ENCODE data around the gene PLIN3. TPM values are rescaled to one million over a fixed set of nuclear protein-coding genes. Genes with fewer than 3 reads are reported as not detected.

The PLIN3 gene
- total RNA-seq, 1 experiment from 2014 or later = 104 TPM

GRCh38 chr19:4911786-4912672 is 44.6 kb upstream of the PLIN3 start:
- peaks cover 52% of the 10 kb centered on the region for H3K79me2 ChIP-seq (ENCODE audit: low read depth)
- H3K4me2 ChIP-seq = peak overlapping the region; percentile 89
- no peaks in the 10 kb centered on the region for H3K27me3 ChIP-seq (ENCODE audit: insufficient read depth, low read depth)
- H3K4me3 ChIP-seq = peak overlapping the region; percentile 55; the same call in 1 of the 2 replicates
- peak; percentile 90 to 97 for DNase-seq
- intact Hi-C loops (cut with micrococcal nuclease; ENCODE audit: unreplicated experiment) = loop anchor here (1.0 to 10.0 kb wide), 5 partner anchors 40 to 197 kb away; no protein-coding TSS in a partner anchor
- H3K36me3 ChIP-seq (ENCODE audit: low read depth) = 0 out of 2 replicates have a peak, but pooled peaks cover 3% of the 10 kb centered on the region
- POLR2A ChIA-PET (ENCODE audit: unreplicated experiment) = no interaction called here
- no peaks in the 10 kb centered on the region for H4K20me1 ChIP-seq (ENCODE audit: insufficient read depth)
- CTCF ChIA-PET = interaction anchor here (0.5 to 2.0 kb wide), 11 partner anchors 16 to 130 kb away, joined by 3 to 27 read pairs (median 6); partner anchors contain the start of gene PLIN3
- H3F3A ChIP-seq (ENCODE audit: insufficient read depth, low read depth) = peaks cover 47% of the 10 kb centered on the region
- peaks cover 49% of the 10 kb centered on the region for H3K4me1 ChIP-seq (replicated peaks; ENCODE audit: insufficient read depth)
- no peaks in the 10 kb centered on the region for H3K9me2 ChIP-seq (ENCODE audit: insufficient read depth)
- TF ChIP-seq CTCF (conservative IDR thresholded peaks at IDR 0.05) (peak; percentile 70), EZH2 (IDR thresholded peaks at IDR 0.05; ENCODE audit: low read depth) (no peak)
- BruUV-seq (replicated peaks) = no TSS peak
- peak overlapping the region; percentile 84 for H3K27ac ChIP-seq
- peak overlapping the region; percentile 66; the same call in 1 of the 2 replicates for H2AFZ ChIP-seq
- no peaks in the 10 kb centered on the region for H3K9me3 ChIP-seq (ENCODE audit: insufficient read depth, low read depth)

GRCh38 chr19:4911314-4911713 is 43.8 kb upstream of the PLIN3 start:
- H3K9me2 ChIP-seq (ENCODE audit: insufficient read depth) = no peaks in the 10 kb centered on the region
- H3K9me3 ChIP-seq (ENCODE audit: insufficient read depth, low read depth) = no peaks in the 10 kb centered on the region
- H3K36me3 ChIP-seq (ENCODE audit: low read depth) = 0 out of 2 replicates have a peak, but pooled peaks cover 3% of the 10 kb centered on the region
- no peaks in the 10 kb centered on the region for H3K27me3 ChIP-seq (ENCODE audit: insufficient read depth, low read depth)
- H4K20me1 ChIP-seq (ENCODE audit: insufficient read depth) = no peaks in the 10 kb centered on the region
- intact Hi-C loops (cut with micrococcal nuclease; ENCODE audit: unreplicated experiment) = loop anchor here (1.0 to 10.0 kb wide), 4 partner anchors 39 to 197 kb away; no protein-coding TSS in a partner anchor
- peaks cover 45% of the 10 kb centered on the region for H3K79me2 ChIP-seq (ENCODE audit: low read depth)
- POLR2A ChIA-PET (ENCODE audit: unreplicated experiment) = interaction anchor here (0.5 to 0.6 kb wide), 2 partner anchors 47 to 77 kb away, joined by 5 read pairs; no protein-coding TSS in a partner anchor
- H3K4me3 ChIP-seq = peak overlapping the region; percentile 55; the same call in 1 of the 2 replicates
- no peak for TF ChIP-seq CTCF (conservative IDR thresholded peaks at IDR 0.05)
- no peak for TF ChIP-seq EZH2 (IDR thresholded peaks at IDR 0.05; ENCODE audit: low read depth)
- peak overlapping the region; percentile 84 for H3K27ac ChIP-seq
- CTCF ChIA-PET = interaction anchor here (0.7 to 2.0 kb wide), 5 partner anchors 39 to 102 kb away, joined by 3 to 27 read pairs (median 9); no protein-coding TSS in a partner anchor
- TSS peak; percentile 35 for BruUV-seq (replicated peaks)
- H3K4me2 ChIP-seq = peak overlapping the region; percentile 89
- peak overlapping the region; percentile 66; the same call in 1 of the 2 replicates for H2AFZ ChIP-seq
- no peak for DNase-seq
- peaks cover 49% of the 10 kb centered on the region for H3K4me1 ChIP-seq (replicated peaks; ENCODE audit: insufficient read depth)
- H3F3A ChIP-seq (ENCODE audit: insufficient read depth, low read depth) = peaks cover 47% of the 10 kb centered on the region

GRCh38 chr19:4910594-4911281 is 43.3 kb upstream of the PLIN3 start:
- POLR2A ChIA-PET (ENCODE audit: unreplicated experiment) = interaction anchor here (0.5 to 0.6 kb wide), 2 partner anchors 48 to 78 kb away, joined by 5 read pairs; no protein-coding TSS in a partner anchor
- peaks cover 45% of the 10 kb centered on the region for H3K4me1 ChIP-seq (replicated peaks; ENCODE audit: insufficient read depth)
- peak; percentile 25 to 37 for DNase-seq

More at GRCh38 chr19:4910594-4911281, 43.3 kb upstream of the PLIN3 start:
- TF ChIP-seq EZH2 (IDR thresholded peaks at IDR 0.05; ENCODE audit: low read depth) = no peak
- TF ChIP-seq CTCF (conservative IDR thresholded peaks at IDR 0.05) = no peak
- 0 out of 2 replicates have a peak, but pooled peaks cover 3% of the 10 kb centered on the region for H3K36me3 ChIP-seq (ENCODE audit: low read depth)
- H2AFZ ChIP-seq = peak overlapping the region; percentile 66
- peak overlapping the region; percentile 55 for H3K4me3 ChIP-seq
- peaks cover 39% of the 10 kb centered on the region for H3K79me2 ChIP-seq (ENCODE audit: low read depth)
- no peaks in the 10 kb centered on the region for H3K27me3 ChIP-seq (ENCODE audit: insufficient read depth, low read depth)
- intact Hi-C loops (cut with micrococcal nuclease; ENCODE audit: unreplicated experiment) = loop anchor here (1.0 to 10.0 kb wide), 4 partner anchors 38 to 196 kb away; no protein-coding TSS in a partner anchor
- BruUV-seq (replicated peaks) = TSS peak; percentile 35
- H4K20me1 ChIP-seq (ENCODE audit: insufficient read depth) = no peaks in the 10 kb centered on the region
- H3F3A ChIP-seq (ENCODE audit: insufficient read depth, low read depth) = peaks cover 44% of the 10 kb centered on the region
- H3K9me3 ChIP-seq (ENCODE audit: insufficient read depth, low read depth) = no peaks in the 10 kb centered on the region
- no peaks in the 10 kb centered on the region for H3K9me2 ChIP-seq (ENCODE audit: insufficient read depth)
- H3K27ac ChIP-seq = peak overlapping the region; percentile 84
- CTCF ChIA-PET = interaction anchor here (0.7 to 2.0 kb wide), 4 partner anchors 38 to 101 kb away, joined by 3 to 27 read pairs (median 12); no protein-coding TSS in a partner anchor
- peak overlapping the region; percentile 89 for H3K4me2 ChIP-seq
